ENCODE data around the gene NCKAP5. TPM values are rescaled to one million over a fixed set of nuclear protein-coding genes. Genes with fewer than 3 reads are reported as not detected.
A peak's percentile ranks its signal among the peaks of the same experiment; 100 is the strongest.

Gene NCKAP5
- total and polyA plus RNA-seq, 2 experiments from 2014 or later = 0.21 to 0.31 TPM

DNA sequence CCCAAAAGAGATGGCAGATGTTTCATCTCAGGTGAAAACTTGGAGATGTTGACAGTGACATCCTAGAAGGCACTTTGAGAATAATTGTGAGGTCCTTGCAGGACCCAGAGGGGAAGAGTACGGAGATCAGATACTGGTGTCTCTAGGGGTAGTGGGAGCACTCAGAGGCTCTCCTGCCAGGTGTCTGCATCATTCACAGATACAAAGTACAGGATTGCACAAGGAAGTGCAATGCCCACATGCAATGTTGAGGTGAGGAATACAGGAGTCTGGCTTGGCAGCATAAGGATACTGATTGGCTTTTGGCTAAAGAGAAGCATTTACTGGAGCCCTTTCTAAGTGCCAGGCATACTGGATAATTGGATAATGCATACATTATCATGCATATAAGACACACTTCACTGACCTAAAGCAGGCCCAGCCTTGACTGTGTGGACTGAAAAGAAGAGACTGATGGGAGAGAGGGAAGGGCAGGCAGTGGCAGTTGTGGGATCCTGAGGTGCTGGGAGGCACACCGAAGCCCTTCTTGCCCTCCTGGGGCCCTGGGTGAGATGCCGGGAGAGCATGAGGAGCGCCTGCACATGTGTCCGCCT is 31.0 kb upstream of the NCKAP5 start:
- Histone ChIP-seq H3K9me3 (ENCODE audit: low read depth) (no peaks in the 10 kb centered on the region), H3K27ac (no peak overlapping the region), H3K36me3 (no peaks in the 10 kb centered on the region), H3K4me1 (ENCODE audit: low read depth) (no peaks in the 10 kb centered on the region), H3K4me3 (no peak overlapping the region), H3K27me3 (no peaks in the 10 kb centered on the region)
- TF ChIP-seq, protein P1, sequence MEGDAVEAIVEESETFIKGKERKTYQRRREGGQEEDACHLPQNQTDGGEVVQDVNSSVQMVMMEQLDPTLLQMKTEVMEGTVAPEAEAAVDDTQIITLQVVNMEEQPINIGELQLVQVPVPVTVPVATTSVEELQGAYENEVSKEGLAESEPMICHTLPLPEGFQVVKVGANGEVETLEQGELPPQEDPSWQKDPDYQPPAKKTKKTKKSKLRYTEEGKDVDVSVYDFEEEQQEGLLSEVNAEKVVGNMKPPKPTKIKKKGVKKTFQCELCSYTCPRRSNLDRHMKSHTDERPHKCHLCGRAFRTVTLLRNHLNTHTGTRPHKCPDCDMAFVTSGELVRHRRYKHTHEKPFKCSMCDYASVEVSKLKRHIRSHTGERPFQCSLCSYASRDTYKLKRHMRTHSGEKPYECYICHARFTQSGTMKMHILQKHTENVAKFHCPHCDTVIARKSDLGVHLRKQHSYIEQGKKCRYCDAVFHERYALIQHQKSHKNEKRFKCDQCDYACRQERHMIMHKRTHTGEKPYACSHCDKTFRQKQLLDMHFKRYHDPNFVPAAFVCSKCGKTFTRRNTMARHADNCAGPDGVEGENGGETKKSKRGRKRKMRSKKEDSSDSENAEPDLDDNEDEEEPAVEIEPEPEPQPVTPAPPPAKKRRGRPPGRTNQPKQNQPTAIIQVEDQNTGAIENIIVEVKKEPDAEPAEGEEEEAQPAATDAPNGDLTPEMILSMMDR (IDR thresholded peaks at IDR 0.05; ENCODE audit: low read depth, low read length) = no peak
- no peak for DNase-seq (ENCODE audit: low read depth in 1 of 2, low spot score in 1 of 2)

DNA sequence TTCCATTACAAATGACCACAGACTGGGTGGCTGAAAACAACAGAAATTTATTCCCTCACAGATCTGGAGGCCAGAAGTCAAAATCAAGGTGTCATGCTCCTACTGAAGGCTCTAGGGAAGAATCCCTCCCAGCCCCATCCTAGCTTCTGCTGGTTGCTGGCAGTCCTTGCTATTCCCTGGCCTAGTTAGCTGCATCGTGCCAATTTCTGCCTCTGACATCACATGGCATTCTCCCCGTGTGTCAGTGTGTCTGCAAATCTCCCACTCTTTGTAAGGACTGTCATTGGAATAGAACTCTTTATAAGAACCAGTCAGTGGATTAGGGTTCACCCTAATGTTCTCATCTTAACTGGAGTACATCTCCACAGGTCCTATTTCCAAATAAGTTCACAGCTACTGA is 30.5 kb upstream of the NCKAP5 start:
- Histone ChIP-seq H3K9me3 (ENCODE audit: low read depth) (no peaks in the 10 kb centered on the region), H3K4me1 (ENCODE audit: low read depth) (no peaks in the 10 kb centered on the region), H3K4me3 (no peak overlapping the region), H3K36me3 (no peaks in the 10 kb centered on the region), H3K27me3 (no peaks in the 10 kb centered on the region), H3K27ac (no peak overlapping the region)
- DNase-seq (ENCODE audit: low read depth in 1 of 2, low spot score in 1 of 2) = no peak
- TF ChIP-seq, protein P1 (IDR thresholded peaks at IDR 0.05; ENCODE audit: low read depth, low read length) = no peak

DNA sequence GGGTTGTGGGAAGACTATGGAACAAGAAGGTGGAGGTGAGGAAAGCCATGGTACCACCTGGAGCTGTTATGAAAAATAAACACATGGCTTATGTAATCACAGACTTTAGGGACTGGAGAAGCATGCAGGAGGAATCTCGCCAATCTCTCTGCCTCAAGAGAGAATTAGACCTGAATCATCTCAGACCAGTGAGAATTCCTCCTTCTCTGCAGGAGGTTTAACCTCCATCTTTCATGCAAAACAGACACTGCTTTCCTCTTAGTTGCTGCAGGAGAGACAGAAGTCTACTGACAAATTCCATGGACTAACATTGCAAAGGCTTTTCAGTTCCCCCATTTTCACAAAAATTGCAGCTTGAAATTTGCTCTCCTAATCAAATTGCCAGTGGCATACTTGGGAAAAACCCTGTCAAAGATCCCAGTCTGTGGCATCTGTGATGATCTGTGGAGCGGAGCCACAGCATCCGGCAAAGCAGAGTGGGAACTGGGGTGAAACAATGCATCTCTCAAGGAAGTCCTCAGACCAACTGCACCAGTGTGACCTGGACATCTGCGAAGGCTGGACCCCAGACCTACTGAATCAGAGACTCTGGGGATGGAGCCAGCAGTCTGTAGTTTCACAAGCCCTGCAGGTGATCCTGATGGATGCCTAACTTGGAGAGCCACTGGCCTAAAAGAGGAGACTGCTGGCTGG is 28.6 kb upstream of the NCKAP5 start:
- TF ChIP-seq, protein P1 (IDR thresholded peaks at IDR 0.05; ENCODE audit: low read depth, low read length) = no peak
- H3K4me1 ChIP-seq (ENCODE audit: low read depth) = no peaks in the 10 kb centered on the region
- no peaks in the 10 kb centered on the region for H3K36me3 ChIP-seq

DNA sequence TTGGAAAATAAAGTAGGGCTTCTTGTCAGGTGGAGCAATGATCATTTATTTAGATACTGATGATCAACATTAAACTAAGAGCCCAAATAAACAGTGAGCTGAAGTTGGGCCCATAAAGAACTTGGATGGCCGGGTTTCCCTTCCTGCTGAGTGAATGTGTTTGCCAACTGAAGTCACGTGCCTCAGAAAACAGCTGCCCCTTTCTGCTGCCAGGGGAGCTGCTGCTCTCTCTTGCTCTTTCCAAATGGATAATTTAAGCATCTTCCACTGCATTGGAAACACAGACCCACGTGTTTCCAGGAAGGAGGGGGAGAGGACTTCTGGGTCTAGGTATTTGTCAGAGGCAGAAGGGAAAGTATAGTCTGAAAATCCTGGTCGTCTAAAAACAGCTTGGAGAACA is 22.9 kb upstream of the NCKAP5 start:
- Histone ChIP-seq H3K9me3 (ENCODE audit: low read depth) (no peaks in the 10 kb centered on the region), H3K4me1 (ENCODE audit: low read depth) (peaks cover 5% of the 10 kb centered on the region), H3K36me3 (no peaks in the 10 kb centered on the region), H3K27ac (no peak overlapping the region), H3K4me3 (no peak overlapping the region), H3K27me3 (no peaks in the 10 kb centered on the region)
- peak in 1 of 2 donors; percentile 32 for DNase-seq (ENCODE audit: low read depth in 1 of 2, low spot score in 1 of 2)
- TF ChIP-seq, protein P1 (IDR thresholded peaks at IDR 0.05; ENCODE audit: low read depth, low read length) = no peak

More for the DNA sequence above, 28.6 kb upstream of the NCKAP5 start:
- Histone ChIP-seq H3K4me3 (no peak overlapping the region), H3K27ac (no peak overlapping the region), H3K9me3 (ENCODE audit: low read depth) (no peaks in the 10 kb centered on the region), H3K27me3 (no peaks in the 10 kb centered on the region)
- DNase-seq (ENCODE audit: low read depth in 1 of 2, low spot score in 1 of 2) = no peak

DNA sequence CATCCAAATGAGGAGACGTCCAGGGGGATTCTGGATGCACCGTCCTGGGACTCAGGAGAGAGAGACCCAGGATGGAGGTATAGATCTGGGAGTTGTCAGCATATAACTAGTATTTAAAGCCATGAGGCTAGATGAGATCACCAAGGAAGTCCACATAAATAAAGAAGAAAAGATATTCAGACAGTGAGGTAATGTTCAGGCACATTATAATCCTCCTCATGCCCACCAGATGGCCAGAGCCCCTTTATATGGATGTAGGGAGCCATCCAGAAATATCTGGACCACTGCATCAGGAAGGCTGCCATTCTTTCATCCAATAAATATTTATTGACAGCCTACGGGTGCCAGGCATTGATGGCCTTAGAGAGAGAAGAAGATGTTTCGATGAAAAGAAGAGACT is 21.2 kb upstream of the NCKAP5 start:
- Histone ChIP-seq H3K4me3 (no peak overlapping the region), H3K9me3 (ENCODE audit: low read depth) (no peaks in the 10 kb centered on the region), H3K27me3 (no peaks in the 10 kb centered on the region), H3K36me3 (no peaks in the 10 kb centered on the region), H3K27ac (no peak overlapping the region), H3K4me1 (ENCODE audit: low read depth) (peaks cover 5% of the 10 kb centered on the region)
- TF ChIP-seq, protein P1 (IDR thresholded peaks at IDR 0.05; ENCODE audit: low read depth, low read length) = no peak
- DNase-seq (ENCODE audit: low read depth in 1 of 2, low spot score in 1 of 2) = no peak

All from cardiac muscle cell (in vitro differentiated cells and primary cell).